ENCODE results near the gene HSH2D.

HSH2D gene, protein sequence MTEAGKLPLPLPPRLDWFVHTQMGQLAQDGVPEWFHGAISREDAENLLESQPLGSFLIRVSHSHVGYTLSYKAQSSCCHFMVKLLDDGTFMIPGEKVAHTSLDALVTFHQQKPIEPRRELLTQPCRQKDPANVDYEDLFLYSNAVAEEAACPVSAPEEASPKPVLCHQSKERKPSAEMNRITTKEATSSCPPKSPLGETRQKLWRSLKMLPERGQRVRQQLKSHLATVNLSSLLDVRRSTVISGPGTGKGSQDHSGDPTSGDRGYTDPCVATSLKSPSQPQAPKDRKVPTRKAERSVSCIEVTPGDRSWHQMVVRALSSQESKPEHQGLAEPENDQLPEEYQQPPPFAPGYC

GRCh38 chr19:16143399-16144215 is at the start of gene HSH2D:
TSS of gene HSH2D (plus strand) at chr19:16143685. CDS start at chr19:16148751, 5,066 bp downstream.
- Histone ChIP-seq H3K27me3 (ENCODE audit: insufficient read depth, poor library complexity, severe bottlenecking) (no peaks in the 10 kb centered on the region), H3K4me1 (ENCODE audit: insufficient read depth, poor library complexity, severe bottlenecking) (peaks cover 9% of the 10 kb centered on the region), H3K9me3 (ENCODE audit: severe bottlenecking) (no peaks in the 10 kb centered on the region), H3K27ac (ENCODE audit: poor library complexity, severe bottlenecking) (peak within 1 kb of the TSS; percentile 22), H3K36me3 (ENCODE audit: low read depth) (no peaks in the 10 kb centered on the region), H3K4me3 (ENCODE audit: severe bottlenecking) (peak within 1 kb of the TSS; percentile 22)
- ATAC-seq (ENCODE audit: low read depth) (peak; percentile 92), DNase-seq (ENCODE audit: low spot score) (no peak)
- no peak for TF ChIP-seq CTCF (IDR thresholded peaks at IDR 0.05; ENCODE audit: poor library complexity, severe bottlenecking)

GRCh38 chr19:16094360-16095070 is 49.0 kb upstream of the HSH2D start:
- Histone ChIP-seq H3K27ac (ENCODE audit: poor library complexity, severe bottlenecking) (no peak overlapping the region), H3K4me3 (ENCODE audit: severe bottlenecking) (no peak overlapping the region), H3K36me3 (ENCODE audit: low read depth) (peaks cover 100% of the 10 kb centered on the region), H3K27me3 (ENCODE audit: insufficient read depth, poor library complexity, severe bottlenecking) (no peaks in the 10 kb centered on the region), H3K4me1 (ENCODE audit: insufficient read depth, poor library complexity, severe bottlenecking) (no peaks in the 10 kb centered on the region), H3K9me3 (ENCODE audit: severe bottlenecking) (no peaks in the 10 kb centered on the region)
- ATAC-seq (ENCODE audit: low read depth) (no peak), DNase-seq (ENCODE audit: low spot score) (no peak)
- TF ChIP-seq CTCF (IDR thresholded peaks at IDR 0.05; ENCODE audit: poor library complexity, severe bottlenecking): no peak

GRCh38 chr19:16095071-16095571 is 48.4 kb upstream of the HSH2D start:
- no peak overlapping the region for H3K27ac ChIP-seq (ENCODE audit: poor library complexity, severe bottlenecking)
- TF ChIP-seq CTCF (IDR thresholded peaks at IDR 0.05; ENCODE audit: poor library complexity, severe bottlenecking): no peak
- H3K36me3 ChIP-seq (ENCODE audit: low read depth): peaks cover 100% of the 10 kb centered on the region
- H3K9me3 ChIP-seq (ENCODE audit: severe bottlenecking): no peaks in the 10 kb centered on the region
- DNase-seq (ENCODE audit: low spot score) (no peak), ATAC-seq (ENCODE audit: low read depth) (no peak)
- H3K4me3 ChIP-seq (ENCODE audit: severe bottlenecking): no peak overlapping the region
- no peaks in the 10 kb centered on the region for H3K27me3 ChIP-seq (ENCODE audit: insufficient read depth, poor library complexity, severe bottlenecking)
- no peaks in the 10 kb centered on the region for H3K4me1 ChIP-seq (ENCODE audit: insufficient read depth, poor library complexity, severe bottlenecking)

DNA sequence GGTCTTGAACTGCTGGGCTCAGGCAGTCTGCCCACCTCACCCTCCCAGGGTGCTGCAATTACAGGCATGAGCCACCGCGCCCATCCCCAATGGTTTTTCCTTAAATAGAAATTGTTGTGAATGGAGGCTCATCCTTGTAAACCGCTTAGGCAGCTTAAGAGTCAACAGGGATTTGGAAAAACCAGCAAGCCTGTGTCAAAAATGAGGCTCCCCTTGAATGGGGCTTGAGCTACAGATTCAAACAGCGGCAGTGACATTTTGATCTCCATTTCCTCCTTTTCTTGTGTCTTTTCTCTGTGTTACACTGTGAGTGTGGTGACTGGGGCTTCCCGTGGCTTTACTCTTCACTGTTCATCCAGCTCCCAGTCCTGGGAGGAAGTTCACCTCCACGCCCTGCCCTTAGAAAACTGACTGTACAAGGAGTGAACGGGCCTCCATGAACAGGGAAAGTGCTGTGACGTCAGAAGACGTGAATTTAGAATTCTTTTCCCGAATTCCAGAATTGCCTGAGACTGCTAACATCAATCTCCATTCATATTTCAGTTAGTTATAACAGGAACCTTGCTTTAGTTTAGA is 47.1 kb upstream of the HSH2D start:
- no peaks in the 10 kb centered on the region for H3K9me3 ChIP-seq (ENCODE audit: severe bottlenecking)
- no peak for TF ChIP-seq CTCF (IDR thresholded peaks at IDR 0.05; ENCODE audit: poor library complexity, severe bottlenecking)
- no peaks in the 10 kb centered on the region for H3K4me1 ChIP-seq (ENCODE audit: insufficient read depth, poor library complexity, severe bottlenecking)
- H3K4me3 ChIP-seq (ENCODE audit: severe bottlenecking): no peak overlapping the region
- no peaks in the 10 kb centered on the region for H3K27me3 ChIP-seq (ENCODE audit: insufficient read depth, poor library complexity, severe bottlenecking)
- no peak for DNase-seq (ENCODE audit: low spot score)
- ATAC-seq (ENCODE audit: low read depth): 0 out of 3 replicates have a peak, but pooled peaks have one; percentile 11
- no peak overlapping the region for H3K27ac ChIP-seq (ENCODE audit: poor library complexity, severe bottlenecking)
- peaks cover 100% of the 10 kb centered on the region for H3K36me3 ChIP-seq (ENCODE audit: low read depth)
